GM18505 (cell line): ENCODE results near the gene PHF20.

Source experiments
- ATAC-seq: cut with Tn5 transposase; IDR thresholded peaks from one replicate; pipeline ENCODE4 v1.9.1; 2021; ENCODE audit not compliant: unreplicated experiment
- POLR2A ChIP-seq: IDR thresholded peaks from 4 replicates; pipeline ENCODE4 v1.6.1; 2011; ENCODE audit warnings: borderline replicate concordance; ENCODE audit not compliant: insufficient read depth, insufficient read length; ENCODE audit errors: extremely low read depth

Gene PHF20

DNA sequence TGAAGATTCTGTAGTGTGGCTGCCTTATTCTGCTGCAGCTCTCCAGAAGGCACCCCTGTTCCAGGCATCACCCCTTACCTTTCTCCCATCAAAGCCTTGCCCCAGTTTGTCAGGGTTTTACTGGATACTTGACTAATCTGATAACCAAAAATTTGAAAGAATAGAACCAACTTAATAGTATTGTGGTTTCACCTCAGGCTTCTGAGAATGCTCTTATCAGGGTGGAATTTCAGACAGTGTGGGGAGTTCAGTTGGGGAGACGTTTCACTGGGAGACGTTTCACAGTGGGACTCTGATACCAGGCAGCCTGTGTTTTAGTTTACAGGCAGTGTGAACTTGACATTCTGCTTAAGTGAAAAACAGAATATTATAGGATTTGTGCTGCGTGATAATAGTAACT lies 132.0 kb downstream of the PHF20 start:
- no peak for TF ChIP-seq POLR2A

DNA sequence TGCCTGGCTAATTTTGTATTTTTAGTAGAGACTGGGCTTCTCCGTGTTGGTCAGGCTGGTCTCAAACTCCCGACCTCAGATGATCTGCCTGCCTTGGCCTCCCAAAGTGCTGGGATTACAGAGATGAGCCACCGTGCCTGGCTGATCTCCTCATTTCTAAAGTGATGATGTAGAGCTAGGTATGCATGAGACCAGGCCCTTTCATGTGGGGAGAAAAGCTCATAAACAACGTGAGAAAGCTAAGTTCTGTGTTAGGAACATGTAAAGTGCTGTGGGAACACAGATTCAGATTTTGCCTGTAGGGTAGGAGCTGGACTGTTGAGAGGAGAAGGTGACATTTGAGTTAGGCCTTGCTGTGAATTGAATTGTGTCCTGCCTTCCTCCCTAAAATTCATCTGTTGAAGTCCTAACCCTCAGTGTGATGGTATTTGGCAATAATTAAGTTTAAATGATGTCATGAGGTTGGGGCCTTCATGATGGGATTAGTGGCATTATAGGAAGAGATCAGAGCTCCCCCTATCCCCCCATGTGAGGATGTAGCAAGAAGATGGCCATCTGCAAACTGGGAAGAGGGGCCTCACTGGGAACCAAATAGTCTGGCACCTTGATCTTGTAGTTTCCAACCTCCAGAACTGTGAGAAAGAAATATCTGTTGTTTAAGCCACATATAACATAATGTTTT lies 133.3 kb downstream of the PHF20 start:
- ATAC-seq, result no peak
- no peak for TF ChIP-seq POLR2A

More for the DNA sequence above, 132.0 kb downstream of the PHF20 start:
- ATAC-seq, result no peak

GRCh38 chr20:35907017-35907701 lies 135.3 kb downstream of the PHF20 start:
- no peak for ATAC-seq
- TF ChIP-seq POLR2A, result no peak

DNA sequence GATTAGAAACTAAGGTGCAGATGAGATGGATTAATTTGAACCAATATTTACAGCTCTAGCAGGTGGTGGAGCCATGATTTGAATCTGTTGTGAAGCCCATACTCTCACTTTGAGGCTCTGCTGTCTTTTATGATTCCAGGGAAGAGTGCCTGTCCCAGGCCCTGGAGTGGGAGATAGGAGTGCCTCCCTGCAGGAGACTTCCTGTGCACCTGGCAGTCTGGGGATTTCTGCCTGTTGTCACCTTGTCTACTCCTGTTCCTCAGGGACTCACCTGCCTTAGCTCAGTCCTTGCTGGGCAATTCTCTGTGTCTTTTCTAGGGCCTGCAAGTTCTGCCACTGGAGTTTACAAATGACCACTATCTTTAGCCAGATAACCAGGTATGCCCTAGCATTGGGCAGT lies 136.2 kb downstream of the PHF20 start:
- ATAC-seq, result no peak
- no peak for TF ChIP-seq POLR2A

DNA sequence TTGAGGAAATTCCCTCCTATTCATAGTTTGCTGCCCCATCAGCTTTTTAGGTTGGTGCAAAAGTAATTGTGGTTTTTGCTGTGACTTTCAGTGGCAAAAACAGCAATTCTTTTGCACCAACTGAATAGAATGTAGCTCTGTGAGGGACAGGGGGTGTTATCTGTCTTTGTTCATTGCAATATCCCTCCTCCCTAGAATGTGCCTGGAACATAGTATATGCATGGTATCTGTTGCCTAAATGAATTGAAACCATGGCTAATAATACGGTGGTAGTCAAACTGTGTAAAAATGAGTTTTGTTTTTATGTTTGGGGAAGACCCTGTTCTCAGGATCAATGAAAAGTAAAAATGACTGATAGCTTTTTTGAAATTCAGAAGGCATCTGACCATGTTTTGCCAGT lies 137.4 kb downstream of the PHF20 start:
- no peak for ATAC-seq
- no peak for TF ChIP-seq POLR2A

- TF ChIP-seq POLR2A, result no peak
- no peak for ATAC-seq
Measured at GRCh38 chr20:35909796-35910195, 138.0 kb downstream of the PHF20 start.

GRCh38 chr20:35910254-35910653 lies 138.4 kb downstream of the PHF20 start:
- ATAC-seq, result no peak

GRCh38 chr20:35912881-35913280 lies 141.1 kb downstream of the PHF20 start:
- no peak for TF ChIP-seq POLR2A
- ATAC-seq, result no peak

More at GRCh38 chr20:35910254-35910653, 138.4 kb downstream of the PHF20 start:
- no peak for TF ChIP-seq POLR2A

- ATAC-seq, result no peak
- TF ChIP-seq POLR2A, result no peak
Measured at GRCh38 chr20:35917077-35917476, 145.3 kb downstream of the PHF20 start.

GRCh38 chr20:35918021-35918420 lies 146.2 kb downstream of the PHF20 start:
- TF ChIP-seq POLR2A, result no peak
- ATAC-seq, result no peak

DNA sequence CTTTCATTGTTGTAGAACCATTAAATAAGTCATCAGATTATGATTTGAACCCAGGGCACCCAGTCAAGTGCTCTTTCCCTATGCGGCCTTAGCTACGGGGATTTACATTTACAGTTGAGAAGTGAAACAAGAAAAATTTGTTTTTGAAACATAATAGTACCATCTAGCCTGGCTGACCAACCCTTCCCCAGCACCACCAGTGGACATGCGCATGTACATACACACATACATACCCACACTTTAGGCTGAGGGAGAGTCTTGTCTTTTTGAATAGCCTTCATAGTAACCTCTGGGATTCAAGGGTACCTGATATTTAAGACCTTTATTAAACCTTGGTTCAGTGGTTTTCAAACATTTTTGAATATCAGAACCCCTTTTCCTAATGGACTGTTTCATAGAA lies 148.7 kb downstream of the PHF20 start:
- ATAC-seq, result no peak
- no peak for TF ChIP-seq POLR2A

GRCh38 chr20:35929301-35929700 lies 157.5 kb downstream of the PHF20 start:
- TF ChIP-seq POLR2A, result no peak
- no peak for ATAC-seq

GRCh38 chr20:35934050-35934449 lies 162.2 kb downstream of the PHF20 start:
- TF ChIP-seq POLR2A, result no peak
- no peak for ATAC-seq

DNA sequence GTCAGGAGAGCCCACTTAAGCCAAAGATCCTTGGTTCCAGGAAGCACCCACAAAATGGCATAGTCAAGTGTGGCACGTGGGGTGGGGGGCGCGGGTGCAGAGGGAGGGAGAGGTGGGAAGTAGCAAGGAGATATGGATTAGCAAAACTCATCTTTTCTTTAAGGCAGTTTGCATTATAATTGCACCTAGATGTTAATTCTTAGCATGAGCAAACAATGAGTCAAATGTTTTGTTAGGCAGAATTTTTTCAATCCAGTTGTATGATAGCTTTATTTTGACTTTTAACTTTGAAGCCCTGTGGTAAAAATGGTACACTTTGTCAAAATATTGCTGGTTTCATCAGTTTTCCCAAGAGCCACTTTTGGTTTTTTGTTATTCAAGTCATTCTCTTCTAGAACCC lies 167.4 kb downstream of the PHF20 start:
- no peak for TF ChIP-seq POLR2A
- ATAC-seq, result no peak
